H1 (cell line): Measurements from ENCODE around the gene COPZ1. TPM values are rescaled to one million over a fixed set of nuclear protein-coding genes. Genes with fewer than 3 reads are reported as not detected.

Source experiments
- CHD2 ChIP-seq: IDR thresholded peaks from 2 replicates; pipeline ENCODE4 v1.6.1; 2012; ENCODE audit warnings: low read length, improper control_type of control experiment
- NRF1 ChIP-seq: IDR thresholded peaks from 2 replicates; pipeline ENCODE4 v1.6.1; 2011; ENCODE audit warnings: mild to moderate bottlenecking, low read depth, low read length, improper control_type of control experiment
- POLR2AphosphoS5 ChIP-seq: IDR thresholded peaks from 2 replicates; pipeline ENCODE4 v1.6.1; 2011; ENCODE audit warnings: low read depth, low read length
- SUZ12 ChIP-seq: fragments of 200-600 bp; sonication (generic); IDR thresholded peaks from 2 replicates; pipeline ENCODE4 v1.6.1; 2012; ENCODE audit warnings: mild to moderate bottlenecking, inconsistent platforms, low read length, moderate library complexity, mixed read lengths
- TAF1 ChIP-seq: IDR thresholded peaks from 2 replicates; pipeline ENCODE4 v1.6.1; 2011; ENCODE audit warnings: mild to moderate bottlenecking, low read depth, low read length
- TAF7 ChIP-seq: optimal IDR thresholded peaks from 2 replicates; pipeline ENCODE3; 2011; ENCODE audit warnings: low read depth, mild to moderate bottlenecking, inconsistent platforms, low read length, moderate library complexity, borderline replicate concordance
- polyA plus RNA-seq, 7 experiments: library from polyadenylated mRNA; depleted of rRNA in 3 of 7; stranded (reverse) in 5 of 7; unstranded in 2 of 7; fragments of >200 nt in 5 of 7; fragments of 200-250 nt in 2 of 7; gene quantifications; 1 replicate in 5 of 7; 2 replicates in 1 of 7; 4 replicates in 1 of 7; pipeline versions ENCODE4 v1.2.1 to v1.2.3, GENCODE V29; 2011 to 2013; ENCODE audit warnings: missing spikeins in 2 of 7, mixed read lengths in 2 of 7
- total RNA-seq: library from RNA; stranded (reverse); fragmentation: NEBNext Ultra II Directional; extraction: Animal tissue kit (Norgen Biotek cat#: 25700); gene quantifications from 2 replicates; pipeline ENCODE4 v1.2.1, GENCODE V29; 2021
- TF ChIP-seq, protein P1 (sequence below): IDR thresholded peaks from 2 replicates; pipeline ENCODE4 v1.6.1; 2012; ENCODE audit warnings: low read length, inconsistent platforms

The COPZ1 gene
- total and polyA plus RNA-seq, 2 of the 8 experiments (the other 6 are each of a cell fraction or from before 2014, with no cell fraction given) = 103 to 133 TPM

GRCh38 chr12:54287261-54288157 lies 37.4 kb upstream of the COPZ1 start (continued):
- TF ChIP-seq SUZ12 = no peak
- no peak for TF ChIP-seq TAF1
- peak; percentile 99 for TF ChIP-seq POLR2AphosphoS5
- 0 out of 2 replicates have a peak, but pooled peaks have one; percentile 8 for TF ChIP-seq CHD2
- TF ChIP-seq, protein P1, sequence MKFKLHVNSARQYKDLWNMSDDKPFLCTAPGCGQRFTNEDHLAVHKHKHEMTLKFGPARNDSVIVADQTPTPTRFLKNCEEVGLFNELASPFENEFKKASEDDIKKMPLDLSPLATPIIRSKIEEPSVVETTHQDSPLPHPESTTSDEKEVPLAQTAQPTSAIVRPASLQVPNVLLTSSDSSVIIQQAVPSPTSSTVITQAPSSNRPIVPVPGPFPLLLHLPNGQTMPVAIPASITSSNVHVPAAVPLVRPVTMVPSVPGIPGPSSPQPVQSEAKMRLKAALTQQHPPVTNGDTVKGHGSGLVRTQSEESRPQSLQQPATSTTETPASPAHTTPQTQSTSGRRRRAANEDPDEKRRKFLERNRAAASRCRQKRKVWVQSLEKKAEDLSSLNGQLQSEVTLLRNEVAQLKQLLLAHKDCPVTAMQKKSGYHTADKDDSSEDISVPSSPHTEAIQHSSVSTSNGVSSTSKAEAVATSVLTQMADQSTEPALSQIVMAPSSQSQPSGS = no peak
- TF ChIP-seq TAF7 = peak; percentile 14
- peak; percentile 9; the same call in 1 of the 2 replicates for TF ChIP-seq NRF1
